IMR-90 (cell line): ENCODE results near the gene TATDN2. TPM values are rescaled to one million over a fixed set of nuclear protein-coding genes. Genes with fewer than 3 reads are reported as not detected.

Experiments
- ATAC-seq: fragments of 200-7000 bp; cut with Tn5 transposase; 2 replicates; pipeline ENCODE4 v1.9.1; 2020; ENCODE audit warnings: low read depth, mild to moderate bottlenecking, moderate library complexity
- BruUV-seq: library from RNA; stranded (reverse); fragments of 400-500 nt; replicated peaks from 2 replicates; lab custom pipeline; 2021; lab: Mats Ljungman, UMichigan
- CTCF ChIA-PET: fragments of 300-600 bp; formaldehyde crosslinking; extraction: SDS; loops from one replicate; lab custom pipeline; 2021; ENCODE audit warnings: antibody characterized with exemption; lab: Yijun Ruan, JAX
- POLR2A ChIA-PET: fragments of 300-600 bp; sonication (Branson Sonifier 250); formaldehyde crosslinking; loops from one replicate; lab custom pipeline; 2022; ENCODE audit warnings: antibody characterized with exemption; ENCODE audit not compliant: unreplicated experiment; lab: Charles Lee
- DNase-seq: peaks from one replicate; pipeline ENCODE4 v3.0.0; 2013
- H2AFZ ChIP-seq: replicated peaks from 2 replicates; pipeline ENCODE3; 2013; ENCODE audit warnings: low read length, mild to moderate bottlenecking; ENCODE audit not compliant: poor library complexity
- H2AK5ac ChIP-seq: 2 replicates; pipeline ENCODE4 v1.6.1; 2013; ENCODE audit warnings: low read depth, low read length, inconsistent platforms
- H2AK9ac ChIP-seq: replicated peaks from 2 replicates; pipeline ENCODE3; 2013; ENCODE audit warnings: mild to moderate bottlenecking, low read depth, low read length, moderate library complexity; ENCODE audit not compliant: poor library complexity
- H2BK120ac ChIP-seq: 2 replicates; pipeline ENCODE4 v1.6.1; 2013; ENCODE audit warnings: low read depth, low read length, inconsistent platforms
- H2BK15ac ChIP-seq: 3 replicates; pipeline ENCODE4 v1.6.1; 2013; ENCODE audit warnings: low read depth, low read length, inconsistent platforms
- H2BK20ac ChIP-seq: 2 replicates; pipeline ENCODE4 v1.6.1; 2013; ENCODE audit warnings: low read depth, mild to moderate bottlenecking, inconsistent platforms, low read length, moderate library complexity
- H2BK5ac ChIP-seq: 2 replicates; pipeline ENCODE4 v1.6.1; 2013; ENCODE audit warnings: mild to moderate bottlenecking, low read depth, low read length, inconsistent platforms; ENCODE audit not compliant: poor library complexity, severe bottlenecking
- H3K14ac ChIP-seq: replicated peaks from 2 replicates; pipeline ENCODE4 v1.6.1; 2013; ENCODE audit warnings: low read depth, low read length, inconsistent platforms
- H3K18ac ChIP-seq: 2 replicates; pipeline ENCODE4 v1.6.1; 2013; ENCODE audit warnings: low read depth, low read length, control low read depth
- H3K23ac ChIP-seq: 2 replicates; pipeline ENCODE4 v1.6.1; 2013; ENCODE audit warnings: low read depth, low read length, inconsistent platforms
- H3K27ac ChIP-seq: 2 replicates; pipeline ENCODE4 v1.5.1; 2013; ENCODE audit warnings: mild to moderate bottlenecking, control low read depth, low read length; ENCODE audit not compliant: insufficient read depth
- H3K27me3 ChIP-seq: 2 replicates; pipeline ENCODE4 v1.6.1; 2013; ENCODE audit warnings: low read length; ENCODE audit not compliant: control insufficient read depth, insufficient read depth
- H3K36me3 ChIP-seq: 2 replicates; pipeline ENCODE4 v1.6.1; 2013; ENCODE audit warnings: low read length, mixed read lengths; ENCODE audit not compliant: control insufficient read depth, insufficient read depth
- H3K4ac ChIP-seq: 2 replicates; pipeline ENCODE4 v1.6.1; 2013; ENCODE audit warnings: low read depth, low read length, inconsistent platforms
- H3K4me1 ChIP-seq: 2 replicates; pipeline ENCODE4 v1.6.1; 2013; ENCODE audit warnings: low read length, mixed read lengths; ENCODE audit not compliant: control insufficient read depth, insufficient read depth
- H3K4me2 ChIP-seq: 2 replicates; pipeline ENCODE4 v1.6.1; 2013; ENCODE audit warnings: low read depth, mild to moderate bottlenecking, control low read depth, low read length, moderate library complexity
- H3K4me3 ChIP-seq: 2 replicates; pipeline ENCODE4 v1.5.1; 2013; ENCODE audit warnings: low read depth, mild to moderate bottlenecking, control low read depth, low read length, moderate library complexity; ENCODE audit not compliant: insufficient read depth
- H3K56ac ChIP-seq: 2 replicates; pipeline ENCODE4 v1.6.1; 2013; ENCODE audit warnings: low read length, inconsistent platforms; ENCODE audit not compliant: insufficient read depth; ENCODE audit errors: extremely low read depth
- H3K79me1 ChIP-seq, 2 experiments: 2 replicates each; pipeline ENCODE4 v1.6.1; 2013; ENCODE audit warnings: low read length in 2 of 2, inconsistent platforms in 1 of 2, low read depth in 1 of 2
- H3K9ac ChIP-seq: 2 replicates; pipeline ENCODE4 v1.6.1; 2013; ENCODE audit warnings: low read depth, low read length, control low read depth
- H3K9me1 ChIP-seq: 2 replicates; pipeline ENCODE4 v1.6.1; 2013; ENCODE audit warnings: low read length, inconsistent platforms; ENCODE audit not compliant: insufficient read depth
- H3K9me3 ChIP-seq: 2 replicates; pipeline ENCODE4 v1.6.1; 2013; ENCODE audit warnings: low read length; ENCODE audit not compliant: control insufficient read depth, insufficient read depth
- H4K20me1 ChIP-seq: 2 replicates; pipeline ENCODE4 v1.6.1; 2013; ENCODE audit warnings: low read length, inconsistent platforms; ENCODE audit not compliant: insufficient read depth
- H4K5ac ChIP-seq: 2 replicates; pipeline ENCODE4 v1.6.1; 2013; ENCODE audit warnings: mild to moderate bottlenecking, low read depth, low read length, control low read depth
- H4K8ac ChIP-seq, 2 experiments: 2 replicates each; pipeline ENCODE4 v1.6.1; 2013; ENCODE audit warnings: low read depth in 2 of 2, low read length in 2 of 2, control low read depth in 1 of 2, inconsistent platforms in 1 of 2
- H4K91ac ChIP-seq: 2 replicates; pipeline ENCODE4 v1.6.1; 2013; ENCODE audit warnings: low read depth, low read length, inconsistent platforms; ENCODE audit not compliant: insufficient read depth
- BHLHE40 ChIP-seq: fragments of 150-350 bp; IDR thresholded peaks from 2 replicates; pipeline ENCODE4 v1.6.1; 2016; ENCODE audit warnings: mild to moderate bottlenecking, low read depth, low read length
- FOS ChIP-seq: fragments of 150-350 bp; IDR thresholded peaks from 2 replicates; pipeline ENCODE4 v1.6.1; 2016; ENCODE audit warnings: low read depth, low read length
- MAFK ChIP-seq: IDR thresholded peaks from 2 replicates; pipeline ENCODE4 v1.6.1; 2012; ENCODE audit warnings: low read depth, low read length, improper control_type of control experiment
- RCOR1 ChIP-seq: IDR thresholded peaks from 2 replicates; pipeline ENCODE4 v1.6.1; 2012; ENCODE audit warnings: mild to moderate bottlenecking, low read length, improper control_type of control experiment; ENCODE audit not compliant: insufficient replicate concordance
- RFX5 ChIP-seq: IDR thresholded peaks from 2 replicates; pipeline ENCODE4 v1.8.0; 2012; ENCODE audit warnings: low read depth, mild to moderate bottlenecking, low read length, moderate library complexity
- WGBS, 2 experiments: methylation state at CpG; one replicate each; pipeline versions ENCODE4 v1.1.5 to v1.1.7; 2013; ENCODE audit warnings: missing lambda C conversion rate in 2 of 2; ENCODE audit not compliant: insufficient read length in 1 of 2; ENCODE audit errors: extremely low coverage in 2 of 2; 5-methylcytosine and 5-hydroxymethylcytosine counted together
- dilution Hi-C: fragments of 300-500 bp; cut with HindIII; formaldehyde crosslinking; loops from one replicate; pipeline ENCODE4 v1.14.3; 2018; ENCODE audit warnings: low sequenced_read_pairs; ENCODE audit not compliant: unreplicated experiment
- in situ Hi-C: fragments of 300-500 bp; cut with MboI; formaldehyde crosslinking; loops from 3 replicates; pipeline ENCODE4 v1.14.3; 2019; ENCODE audit warnings: low sequenced_read_pairs, inconsistent platforms, mixed read lengths
- intact Hi-C: fragments of 100-400 bp; cut with micrococcal nuclease; formaldehyde crosslinking; loops from 2 replicates; pipeline ENCODE4 v1.10.0; 2022
- polyA plus RNA-seq, 3 experiments: library from polyadenylated mRNA; depleted of rRNA; stranded (reverse); fragments of >200 nt; gene quantifications; 2 replicates each; pipeline ENCODE4 v1.2.3, GENCODE V29; 2012; ENCODE audit warnings: low replicate concordance in 1 of 3
- total RNA-seq: library from RNA; depleted of rRNA; stranded (reverse); fragments of >200 nt; gene quantifications from 2 replicates; pipeline ENCODE4 v1.2.3, GENCODE V29; 2012

Gene TATDN2
- total and polyA plus RNA-seq, 2 of the 4 experiments (the other 2 are of a cell fraction), result 9.0 to 18.8 TPM

DNA sequence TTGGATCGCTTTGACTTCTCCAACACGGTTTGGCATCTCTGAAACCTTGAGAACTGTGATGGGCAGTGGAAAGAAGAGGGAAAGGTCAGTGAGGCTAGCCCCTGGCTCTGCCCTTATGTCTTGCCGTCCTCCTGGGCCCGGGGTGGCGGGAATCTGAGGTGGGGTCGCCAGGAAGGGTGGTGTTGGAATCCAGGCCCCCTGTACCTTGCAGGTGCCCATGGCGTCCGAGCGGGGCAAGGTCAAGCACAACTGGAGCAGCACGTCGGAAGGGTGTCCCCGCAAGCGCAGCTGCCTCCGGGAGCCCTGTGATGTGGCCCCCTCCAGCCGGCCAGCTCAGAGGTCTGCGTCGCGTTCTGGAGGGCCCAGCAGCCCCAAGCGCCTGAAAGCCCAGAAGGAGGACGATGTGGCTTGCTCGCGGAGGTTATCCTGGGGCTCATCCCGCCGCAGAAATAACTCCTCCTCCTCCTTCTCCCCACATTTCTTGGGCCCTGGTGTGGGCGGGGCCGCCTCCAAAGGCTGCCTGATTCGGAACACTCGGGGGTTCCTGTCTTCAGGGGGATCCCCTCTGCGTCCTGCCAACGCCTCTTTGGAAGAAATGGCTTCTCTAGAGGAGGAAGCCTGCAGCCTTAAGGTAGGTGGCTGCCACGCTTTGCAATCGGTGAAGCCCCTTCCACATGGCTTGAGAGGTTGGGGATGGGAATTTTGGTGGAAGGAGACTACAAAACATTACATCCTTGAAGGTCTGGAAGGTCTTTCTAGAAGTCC, 907 bp downstream of the TATDN2 start (continued):
- TF ChIP-seq MAFK (no peak), RCOR1 (no peak)

DNA sequence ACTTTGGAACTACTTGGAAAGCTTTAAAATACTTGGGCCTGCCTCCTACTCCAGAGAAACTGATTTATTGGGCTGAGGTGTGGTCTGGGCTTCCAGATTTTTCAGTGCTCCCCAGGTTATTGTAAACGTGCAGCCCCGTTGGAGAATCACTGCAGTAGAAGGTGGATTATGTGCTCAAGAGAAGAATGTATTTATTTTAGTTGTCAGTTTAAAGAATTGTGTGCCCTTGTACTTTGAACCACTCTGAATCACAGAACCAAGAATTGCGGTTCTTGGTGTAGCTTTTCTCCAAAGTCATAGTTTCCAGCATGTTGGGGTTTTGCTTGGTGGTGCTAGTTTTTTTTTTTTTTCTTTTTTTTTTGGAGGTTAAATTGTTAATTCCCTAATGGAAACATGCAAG, 1.6 kb downstream of the TATDN2 start:
- H2BK120ac ChIP-seq, result no peak overlapping the region

More for the DNA sequence above, 1.6 kb downstream of the TATDN2 start:
- peaks cover 14% of the 10 kb centered on the region for H3K36me3 ChIP-seq
- peak overlapping the region; percentile 97; the same call in 1 of the 2 replicates for H3K14ac ChIP-seq
- H3K27me3 ChIP-seq, result no peaks in the 10 kb centered on the region
- peak; percentile 14; the same call in 1 of the 2 replicates for TF ChIP-seq BHLHE40
- TF ChIP-seq FOS, result peak; percentile 24; the same call in 1 of the 2 replicates
- TF ChIP-seq RFX5, result no peak
- H3K4ac ChIP-seq, result no peak overlapping the region
- peak overlapping the region; percentile 86; the same call in 1 of the 2 replicates for H3K9ac ChIP-seq
- no CpG with 5 or more reads among the region's 3 CpGs for WGBS, 2 experiments
- dilution Hi-C loops, result no loop called here
- H2BK5ac ChIP-seq, result no peak overlapping the region
- POLR2A ChIA-PET, result interaction anchor here (0.6 kb wide), 2 partner anchors 102 to 135 kb away, joined by 4 read pairs; no protein-coding TSS in a partner anchor
- H3K23ac ChIP-seq, result peak overlapping the region; percentile 99; the same call in 1 of the 2 replicates
- peak overlapping the region; percentile 38; the same call in 1 of the 2 replicates for H3K18ac ChIP-seq
- peaks cover 19% of the 10 kb centered on the region for H3K9me1 ChIP-seq
- no peak overlapping the region for H4K91ac ChIP-seq
- H3K79me1 ChIP-seq, result peaks cover 33 to 56% of the 10 kb centered on the region in 2 experiments
- H4K8ac ChIP-seq, result no peak overlapping the region
- no peak overlapping the region for H4K5ac ChIP-seq
- H2AFZ ChIP-seq, result no peak overlapping the region
- H3K56ac ChIP-seq, result 0 out of 2 replicates have a peak overlapping the region, but pooled peaks have one; percentile 44
- H3K4me3 ChIP-seq, result peak overlapping the region; percentile 73
- H4K20me1 ChIP-seq, result peaks cover 28% of the 10 kb centered on the region
- H3K9me3 ChIP-seq, result 0 out of 2 replicates have a peak, but pooled peaks cover 4% of the 10 kb centered on the region
- BruUV-seq, result no TSS peak
- peak overlapping the region; percentile 93 for H3K4me2 ChIP-seq
- H2BK15ac ChIP-seq, result no peak overlapping the region
- H3K4me1 ChIP-seq, result peaks cover 5% of the 10 kb centered on the region; the same call in 1 of the 2 replicates
- CTCF ChIA-PET, result interaction anchor here (1.3 kb wide), 1 partner anchor 14 kb away, joined by 5 read pairs; no protein-coding TSS in a partner anchor
- in situ Hi-C loops, result no loop called here
- no peak overlapping the region for H2BK20ac ChIP-seq
- H3K27ac ChIP-seq, result no peak overlapping the region
- no peak for ATAC-seq
- intact Hi-C loops, result no loop called here
- peak overlapping the region; percentile 95 for H2AK9ac ChIP-seq
- peak; percentile 77 for DNase-seq
- no peak overlapping the region for H2AK5ac ChIP-seq
